ENCODE measurements around the gene VPS26C. TPM values are rescaled to one million over a fixed set of nuclear protein-coding genes. Genes with fewer than 3 reads are reported as not detected.

The VPS26C gene
- total and polyA plus RNA-seq, 2 of the 13 experiments (the other 11 are each of a cell fraction or from before 2014, with no cell fraction given): 30.3 to 39.7 TPM

- TF ChIP-seq ZNF775 (CRISPR knock-in tag; IDR thresholded peaks at IDR 0.05; ENCODE audit: borderline replicate concordance) (no peak), ZNF724P (CRISPR knock-in tag; IDR thresholded peaks at IDR 0.05; ENCODE audit: borderline replicate concordance) (peak; percentile 68; the same call in 1 of the 2 replicates), CEBPB (IDR thresholded peaks at IDR 0.05; ENCODE audit: borderline replicate concordance, low read depth, low read length) (no peak), REL (CRISPR knock-in tag; conservative IDR thresholded peaks at IDR 0.05) (no peak), FLYWCH1 (CRISPR knock-in tag; IDR thresholded peaks at IDR 0.05) (no peak; the same call in 1 of the 2 replicates), ZNF44 (CRISPR knock-in tag; IDR thresholded peaks at IDR 0.05) (no peak), ZNF253 (CRISPR knock-in tag; IDR thresholded peaks at IDR 0.05; ENCODE audit: borderline replicate concordance) (0 out of 2 replicates have a peak, but pooled peaks have one; percentile 30), ZNF468 (CRISPR knock-in tag; IDR thresholded peaks at IDR 0.05) (no peak), ZNF30 (CRISPR knock-in tag; IDR thresholded peaks at IDR 0.05) (no peak), ZC3H4 (CRISPR knock-in tag; IDR thresholded peaks at IDR 0.05; ENCODE audit: borderline replicate concordance) (no peak), CEBPG (CRISPR knock-in tag; IDR thresholded peaks at IDR 0.05) (no peak), RAD21 (CRISPR knock-in tag; IDR thresholded peaks at IDR 0.05) (0 out of 2 replicates have a peak, but pooled peaks have one; percentile 8), MAZ (IDR thresholded peaks at IDR 0.05; ENCODE audit: borderline replicate concordance, low read depth, low read length) (no peak; the same call in 1 of the 2 replicates), MAZ (CRISPR knock-in tag; IDR thresholded peaks at IDR 0.05; ENCODE audit: low read depth) (peak; percentile 90; the same call in 1 of the 2 replicates), KLF11 (CRISPR knock-in tag; IDR thresholded peaks at IDR 0.05) (0 out of 2 replicates have a peak, but pooled peaks have one; percentile 25), HNRNPK (IDR thresholded peaks at IDR 0.05; ENCODE audit: low read depth, low read length, poor library complexity, severe bottlenecking) (no peak), ZNF773 (CRISPR knock-in tag; IDR thresholded peaks at IDR 0.05; ENCODE audit: borderline replicate concordance) (no peak), ZNF772 (CRISPR knock-in tag; IDR thresholded peaks at IDR 0.05) (peak; percentile 76), RNF2 (conservative IDR thresholded peaks at IDR 0.05; ENCODE audit: low read depth) (peak; percentile 76), LCORL (IDR thresholded peaks at IDR 0.05) (no peak), LCORL (CRISPR knock-in tag; IDR thresholded peaks at IDR 0.05) (no peak), ZSCAN31 (CRISPR knock-in tag; IDR thresholded peaks at IDR 0.05; ENCODE audit: low read depth) (no peak; the same call in 1 of the 2 replicates), GRHL1 (CRISPR knock-in tag; conservative IDR thresholded peaks at IDR 0.05) (no peak), SMARCC2 (IDR thresholded peaks at IDR 0.05) (no peak), KDM6A (CRISPR knock-in tag; IDR thresholded peaks at IDR 0.05; ENCODE audit: low read depth) (no peak), ZNF629 (CRISPR knock-in tag; conservative IDR thresholded peaks at IDR 0.05) (no peak; the same call in 1 of the 2 replicates), ZNF260 (CRISPR knock-in tag; IDR thresholded peaks at IDR 0.05; ENCODE audit: borderline replicate concordance, low read depth) (peak; percentile 73; the same call in 1 of the 2 replicates), ZBTB33 (CRISPR knock-in tag; IDR thresholded peaks at IDR 0.05) (no peak), ZMYM2 (CRISPR knock-in tag; IDR thresholded peaks at IDR 0.05) (no peak; the same call in 1 of the 2 replicates)
These were observed at the start of gene VPS26C (continued) for GRCh38 chr21:37267269-37268185.

Measured in HepG2 (cell line).